HPDE6-E6E7 (cell line): ENCODE results near the gene OSBPL5.

ENCODE experiments used
- DNase-seq: peaks from one replicate; pipeline ENCODE4 v3.0.0; 2011; ENCODE audit warnings: missing footprints; ENCODE audit errors: extremely low spot score

OSBPL5 gene

GRCh38 chr11:3163241-3163981, 1.7 kb downstream of the OSBPL5 start:
- no peak for DNase-seq

- no peak for DNase-seq
Measured at GRCh38 chr11:3162410-3163240, 2.5 kb downstream of the OSBPL5 start.

- DNase-seq: no peak
Measured at GRCh38 chr11:3161720-3162409, 3.2 kb downstream of the OSBPL5 start.

- DNase-seq: no peak
Measured at GRCh38 chr11:3161309-3161708, 3.8 kb downstream of the OSBPL5 start.

- peak; percentile 22 for DNase-seq
Measured at GRCh38 chr11:3160252-3161031, 4.7 kb downstream of the OSBPL5 start.

- no peak for DNase-seq
Measured at GRCh38 chr11:3159296-3160190, 5.6 kb downstream of the OSBPL5 start.

- DNase-seq: no peak
Measured at GRCh38 chr11:3158821-3159220, 6.3 kb downstream of the OSBPL5 start.

GRCh38 chr11:3158131-3158591, 6.9 kb downstream of the OSBPL5 start:
- no peak for DNase-seq

- no peak for DNase-seq
Measured at GRCh38 chr11:3157381-3158130, 7.6 kb downstream of the OSBPL5 start.

- no peak for DNase-seq
Measured at GRCh38 chr11:3156661-3157311, 8.3 kb downstream of the OSBPL5 start.

GRCh38 chr11:3156282-3156660, 8.8 kb downstream of the OSBPL5 start:
- DNase-seq: no peak

- no peak for DNase-seq
Measured at GRCh38 chr11:3155691-3156258, 9.3 kb downstream of the OSBPL5 start.

- DNase-seq: no peak
Measured at GRCh38 chr11:3155216-3155615, 9.9 kb downstream of the OSBPL5 start.

- DNase-seq: no peak
Measured at GRCh38 chr11:3154001-3154599, 11.0 kb downstream of the OSBPL5 start.

- DNase-seq: no peak
Measured at GRCh38 chr11:3153291-3153861, 11.7 kb downstream of the OSBPL5 start.

GRCh38 chr11:3152471-3153110, 12.5 kb downstream of the OSBPL5 start:
- DNase-seq: no peak

GRCh38 chr11:3150726-3151125, 14.4 kb downstream of the OSBPL5 start:
- DNase-seq: no peak

GRCh38 chr11:3149852-3150188, 15.3 kb downstream of the OSBPL5 start:
- no peak for DNase-seq
